ENCODE measurements around the gene ATN1.

GRCh38 chr12:6909421-6910145 is 18.2 kb upstream of the ATN1 start:
- no peak for TF ChIP-seq CTCF (IDR thresholded peaks at IDR 0.05)
- TF ChIP-seq POLR2AphosphoS5 (IDR thresholded peaks at IDR 0.05), result no peak
